NCI-H1092 (cell line): ENCODE measurements around the gene GALNT16.

Experiments used
- DNase-seq: peaks from one replicate; lab custom pipeline; 2025; lab: John Stamatoyannopoulos, UW

GALNT16 gene

GRCh38 chr14:69404883-69405282 is 144.9 kb downstream of the GALNT16 start:
- no peak for DNase-seq

GRCh38 chr14:69405762-69406161 is 145.8 kb downstream of the GALNT16 start:
- DNase-seq, result no peak
